K562 (cell line): Measurements from ENCODE around the gene PTPRG. TPM values are rescaled to one million over a fixed set of nuclear protein-coding genes. Genes with fewer than 3 reads are reported as not detected.
A peak's percentile ranks its signal among the peaks of the same experiment; 100 is the strongest.

Experiments used
- ATAC-seq: fragments of 200-7000 bp; cut with Tn5 transposase; 3 replicates; pipeline ENCODE4 v1.9.1; 2020; ENCODE audit warnings: moderate library complexity
- BruUV-seq: library from RNA; stranded (reverse); fragments of 400-500 nt; replicated peaks from 2 replicates; lab custom pipeline; 2021; lab: Mats Ljungman, UMichigan
- CTCF ChIA-PET: fragments of 300-600 bp; formaldehyde crosslinking; extraction: SDS; loops from one replicate; lab custom pipeline; 2021; ENCODE audit warnings: low intra/inter-chr PET ratio; lab: Yijun Ruan, JAX
- POLR2A ChIA-PET: fragments of 300-600, 350-650 bp; sonication (Branson Sonifier 250); formaldehyde crosslinking; extraction: SDS; loops from one replicate; lab custom pipeline; 2021; ENCODE audit warnings: antibody characterized with exemption, inconsistent platforms; lab: Yijun Ruan, JAX
- DNase-seq, 4 experiments: peaks; one replicate each; pipeline versions ENCODE4 v3.0.0 to v3.0.0-alpha.2; 2011 to 2018; ENCODE audit warnings: low spot score in 3 of 4, mixed read lengths in 3 of 4; ENCODE audit errors: extremely low read depth in 1 of 4
- FAIRE-seq: peaks from 2 replicates; lab custom pipeline; 2011; peaks lifted over from hg19 to GRCh38; lab: Jason Lieb, UNC
- H2AFZ ChIP-seq: 2 replicates; pipeline ENCODE4 v1.6.0; 2011; ENCODE audit warnings: low read depth, low read length, control low read depth, inconsistent platforms
- H3K27ac ChIP-seq: fragments of 200-600 bp; 3 replicates; pipeline ENCODE4 v1.8.0; 2011; ENCODE audit warnings: low read depth, mild to moderate bottlenecking, control low read depth, inconsistent platforms, low read length, moderate library complexity, mixed read lengths; ENCODE audit errors: extremely low read depth
- H3K27me3 ChIP-seq, 2 experiments: fragments of 300-600 bp in 1 of 2; 2 replicates in 1 of 2; 3 replicates in 1 of 2; pipeline versions ENCODE4 v1.6.0 to v1.8.0; 2011; ENCODE audit warnings: inconsistent platforms in 2 of 2, low read length in 2 of 2, mild to moderate bottlenecking in 1 of 2, mixed read lengths in 1 of 2, moderate library complexity in 1 of 2; ENCODE audit not compliant: control insufficient read depth in 2 of 2, insufficient read depth in 2 of 2
- H3K36me3 ChIP-seq: fragments of 300-600 bp; 3 replicates; pipeline ENCODE4 v1.8.0; 2011; ENCODE audit warnings: mild to moderate bottlenecking, low read length, inconsistent platforms; ENCODE audit not compliant: control insufficient read depth, insufficient read depth
- H3K4me1 ChIP-seq, 2 experiments: fragments of 200-600 bp in 1 of 2; replicated peaks in 1 of 2; 2 replicates in 1 of 2; 3 replicates in 1 of 2; pipeline versions ENCODE4 v1.5.1 to v1.8.0; 2011; ENCODE audit warnings: inconsistent platforms in 2 of 2, low read length in 2 of 2, mild to moderate bottlenecking in 1 of 2, mixed read lengths in 1 of 2, moderate library complexity in 1 of 2; ENCODE audit not compliant: control insufficient read depth in 2 of 2, insufficient read depth in 2 of 2
- H3K4me2 ChIP-seq: 2 replicates; pipeline ENCODE4 v1.6.1; 2011; ENCODE audit warnings: low read length, control low read depth, inconsistent platforms, mixed read lengths; ENCODE audit not compliant: insufficient read depth
- H3K4me3 ChIP-seq: fragments of 200-600 bp; sonication (generic), shearing (Covaris generic); 2 replicates; pipeline ENCODE4 v1.5.1; 2016; ENCODE audit warnings: control low read depth, inconsistent platforms
- H3K79me2 ChIP-seq: fragments of 200-600 bp; 3 replicates; pipeline ENCODE4 v1.8.0; 2011; ENCODE audit warnings: low read length, inconsistent platforms; ENCODE audit not compliant: control insufficient read depth, insufficient read depth
- H3K9ac ChIP-seq, 2 experiments: 2 replicates each; pipeline versions ENCODE4 v1.6.0 to v1.6.1; 2011; ENCODE audit warnings: low read depth in 2 of 2, low read length in 2 of 2, control low read depth in 1 of 2, inconsistent platforms in 1 of 2, mild to moderate bottlenecking in 1 of 2, mixed read lengths in 1 of 2; ENCODE audit not compliant: insufficient read depth in 1 of 2
- H3K9me1 ChIP-seq: one replicate; pipeline ENCODE4 v1.6.0; 2011; ENCODE audit warnings: inconsistent platforms, mild to moderate bottlenecking, low read length, moderate library complexity; ENCODE audit not compliant: control insufficient read depth, insufficient read depth
- H3K9me3 ChIP-seq: replicated peaks from 2 replicates; pipeline ENCODE4 v1.5.1; 2011; ENCODE audit warnings: low read depth, low read length, inconsistent platforms; ENCODE audit not compliant: control insufficient read depth, insufficient read depth
- H4K20me1 ChIP-seq: replicated peaks from 2 replicates; pipeline ENCODE4 v1.6.1; 2011; ENCODE audit warnings: low read length, inconsistent platforms, mixed read lengths; ENCODE audit not compliant: control insufficient read depth, insufficient read depth
- C11orf30 ChIP-seq: fragments of 450-650 bp; IDR thresholded peaks from 2 replicates; pipeline ENCODE4 v1.6.1; 2016; ENCODE audit warnings: low read depth, mild to moderate bottlenecking
- CBFA2T2 ChIP-seq: fragments of 450-650 bp; conservative IDR thresholded peaks from 2 replicates; pipeline ENCODE4 v1.6.1; 2017; ENCODE audit warnings: mild to moderate bottlenecking
- CBFA2T3 ChIP-seq: fragments of 450-650 bp; IDR thresholded peaks from 2 replicates; pipeline ENCODE4 v1.6.1; 2017
- CXXC5 ChIP-seq: fragments of 250-450 bp; sonication (Bioruptor Pico); IDR thresholded peaks from 2 replicates; pipeline ENCODE4 v1.8.0; 2022; ENCODE audit warnings: inconsistent platforms, mild to moderate bottlenecking, moderate library complexity
- EGR1 ChIP-seq: fragments of 450-650 bp; conservative IDR thresholded peaks from 2 replicates; pipeline ENCODE4 v1.6.1; 2017; ENCODE audit warnings: mild to moderate bottlenecking
- HCFC1 ChIP-seq: IDR thresholded peaks from 2 replicates; pipeline ENCODE4 v1.6.1; 2012; ENCODE audit warnings: low read depth, low read length, improper control_type of control experiment
- KDM1A ChIP-seq, 2 experiments: fragments of 450-650 bp; IDR thresholded peaks; 2 replicates each; pipeline ENCODE4 v1.6.1; 2016; ENCODE audit warnings: mild to moderate bottlenecking in 2 of 2
- L3MBTL2 ChIP-seq: fragments of 450-650 bp; IDR thresholded peaks from 2 replicates; pipeline ENCODE4 v1.6.1; 2016; ENCODE audit warnings: mild to moderate bottlenecking, moderate library complexity
- MEIS2 ChIP-seq: fragments of 450-650 bp; IDR thresholded peaks from 2 replicates; pipeline ENCODE4 v1.6.1; 2014; ENCODE audit warnings: mild to moderate bottlenecking; ENCODE audit not compliant: partially characterized antibody
- RAD21 ChIP-seq, 2 experiments: fragments of 250-450 bp in 1 of 2; fragments of 450-650 bp in 1 of 2; sonication (Bioruptor Pico) in 1 of 2; formaldehyde crosslinking in 1 of 2; IDR thresholded peaks in 1 of 2; conservative IDR thresholded peaks in 1 of 2; 2 replicates each; pipeline versions ENCODE4 v1.4.0 to v1.8.0; 2020 to 2022; ENCODE audit warnings: mild to moderate bottlenecking in 2 of 2, moderate library complexity in 1 of 2
- STAT5A ChIP-seq: IDR thresholded peaks from 2 replicates; pipeline ENCODE4 v1.6.1; 2012; ENCODE audit warnings: low read length, inconsistent platforms, borderline replicate concordance
- TAL1 ChIP-seq: fragments of 450-650 bp; IDR thresholded peaks from 2 replicates; pipeline ENCODE4 v1.6.1; 2016; ENCODE audit warnings: mild to moderate bottlenecking
- TEAD4 ChIP-seq, 2 experiments: sonication (generic) in 1 of 2; formaldehyde crosslinking in 1 of 2; IDR thresholded peaks; 2 replicates each; pipeline versions ENCODE4 v1.6.1 to v1.8.0; 2012 to 2022; ENCODE audit warnings: borderline replicate concordance in 1 of 2, inconsistent platforms in 1 of 2, low read length in 1 of 2, mild to moderate bottlenecking in 1 of 2, missing genetic modification reagents in 1 of 2
- WGBS: fragments of 100-300 bp; shearing (Covaris generic); methylation state at CpG from one replicate; pipeline ENCODE4 v1.1.6; 2016; ENCODE audit warnings: low coverage, mixed read lengths; ENCODE audit not compliant: insufficient coverage; ENCODE audit errors: missing lambda C conversion rate; 5-methylcytosine and 5-hydroxymethylcytosine counted together
- in situ Hi-C: fragments of 300-500 bp; cut with MboI; formaldehyde crosslinking; loops from 4 replicates; pipeline ENCODE4 v1.15.0; 2018; ENCODE audit warnings: inconsistent platforms, mixed read lengths
- intact Hi-C: fragments of 100-400 bp; cut with micrococcal nuclease; formaldehyde crosslinking; loops from 2 replicates; pipeline ENCODE4 v1.14.2; 2022
- polyA plus RNA-seq, 8 experiments: library from polyadenylated mRNA; depleted of rRNA in 4 of 8; stranded (reverse) in 5 of 8; unstranded in 3 of 8; fragments of >200 nt; fragmentation: Nextera tagmentation in 2 of 8; fragmentation: Illumina TruSeq in 1 of 8; extraction: Ambion mirVana in 2 of 8; extraction: Trizol in 1 of 8; gene quantifications; 2 replicates each; pipeline versions ENCODE4 v1.2.1 to v1.2.3, GENCODE V29; 2011 to 2014; ENCODE audit warnings: inconsistent platforms in 1 of 8, missing spikeins in 1 of 8
- total RNA-seq, 7 experiments: library from RNA; depleted of rRNA in 6 of 7; stranded (reverse); fragments of >200 nt in 6 of 7; fragmentation: Illumina TruSeq in 2 of 7; extraction: Trizol in 2 of 7; gene quantifications; 2 replicates each; pipeline versions ENCODE4 v1.2.1 to v1.2.3, GENCODE V29; 2011 to 2021; ENCODE audit warnings: low replicate concordance in 1 of 7

The PTPRG gene
- total and polyA plus RNA-seq, 9 of the 15 experiments (the other 6 are each of a cell fraction or from before 2014, with no cell fraction given), result 0.16 TPM; not detected in 8

DNA sequence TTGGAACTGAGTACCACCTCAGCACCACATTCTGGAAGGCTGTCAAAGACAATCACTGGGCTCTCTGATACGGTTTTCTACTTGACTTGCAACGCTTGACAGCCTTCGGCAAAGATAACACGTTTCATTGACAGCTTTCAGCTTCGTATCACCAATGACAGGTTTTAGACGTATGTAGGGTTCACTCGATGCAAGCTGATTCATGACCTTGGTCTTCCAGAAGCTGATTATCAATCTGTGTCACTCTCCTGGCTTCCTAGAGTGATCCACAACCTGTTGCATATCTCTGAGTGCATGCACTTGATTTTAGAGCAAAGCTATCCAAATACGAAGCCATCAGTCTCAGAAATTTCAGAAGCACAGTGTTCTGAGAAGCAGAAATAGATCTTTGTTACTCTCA, 430.3 kb downstream of the PTPRG start:
- no peaks in the 10 kb centered on the region for H3K4me1 ChIP-seq
- in situ Hi-C loops, result no loop called here
- intact Hi-C loops, result no loop called here
- no peaks in the 10 kb centered on the region for H3K27me3 ChIP-seq
- ATAC-seq, result no peak
- FAIRE-seq, result no peak
- no peaks in the 10 kb centered on the region for H4K20me1 ChIP-seq
- TF ChIP-seq EGR1, result no peak
- TF ChIP-seq STAT5A, result 0 out of 2 replicates have a peak, but pooled peaks have one; percentile 21
- TF ChIP-seq TEAD4 (IDR thresholded peaks at IDR 0.05; ENCODE audit: low read length), result peak; percentile 72
- no peak for TF ChIP-seq TEAD4 (CRISPR knock-in tag; IDR thresholded peaks at IDR 0.05; ENCODE audit: borderline replicate concordance)
- TF ChIP-seq L3MBTL2, result no peak
- TF ChIP-seq CBFA2T2, result peak; percentile 57
- no peak for TF ChIP-seq C11orf30
- TF ChIP-seq KDM1A (IDR thresholded peaks at IDR 0.05), result peak; percentile 79 to 80
- peak; percentile 50; the same call in 1 of the 2 replicates for TF ChIP-seq TAL1
- peak; percentile 18 for TF ChIP-seq MEIS2
- TF ChIP-seq HCFC1, result no peak
- peak; percentile 74 for TF ChIP-seq CBFA2T3
- TF ChIP-seq CXXC5, result 0 out of 2 replicates have a peak, but pooled peaks have one; percentile 9
- no peak for TF ChIP-seq RAD21 (CRISPR knock-in tag; conservative IDR thresholded peaks at IDR 0.05 in 1 of 2, IDR thresholded peaks at IDR 0.05 in 1 of 2)
- H3K27ac ChIP-seq, result no peak overlapping the region
- no peak overlapping the region for H3K4me2 ChIP-seq
- H3K9me3 ChIP-seq, result no peaks in the 10 kb centered on the region
- no peaks in the 10 kb centered on the region for H3K9me1 ChIP-seq
- BruUV-seq, result no TSS peak
- whole genome bisulfite sequencing, result under 1% methylated on average over 8 of the region's 8 CpGs
- H3K36me3 ChIP-seq, result no peaks in the 10 kb centered on the region
- no peaks in the 10 kb centered on the region for H3K79me2 ChIP-seq
- DNase-seq, result peak in 1 of 4 experiments; percentile 6
- H3K4me3 ChIP-seq, result no peak overlapping the region
- POLR2A ChIA-PET, result no interaction called here
- H3K9ac ChIP-seq, result no peak overlapping the region
- CTCF ChIA-PET, result no interaction called here
- H2AFZ ChIP-seq, result no peak overlapping the region
